A673 (cell line): Measurements from ENCODE around the gene RALGAPB. TPM values are rescaled to one million over a fixed set of nuclear protein-coding genes. Genes with fewer than 3 reads are reported as not detected.

Source experiments
- BruUV-seq: library from RNA; stranded (reverse); fragments of 400-500 nt; replicated peaks from 2 replicates; lab custom pipeline; 2021; lab: Mats Ljungman, UMichigan
- CTCF ChIA-PET: fragments of 300-600 bp; sonication (Branson Sonifier 250); formaldehyde crosslinking; loops from one replicate; lab custom pipeline; 2022; ENCODE audit warnings: antibody characterized with exemption; lab: Charles Lee
- POLR2A ChIA-PET: fragments of 300-600 bp; sonication (Branson Sonifier 250); formaldehyde crosslinking; loops from one replicate; lab custom pipeline; 2022; ENCODE audit warnings: antibody characterized with exemption; ENCODE audit not compliant: low non-redundant PET; lab: Charles Lee
- DNase-seq: peaks from one replicate; pipeline ENCODE4 v3.0.0-alpha.2; 2015; ENCODE audit warnings: low spot score
- H3K27ac ChIP-seq: fragments of 200-600 bp; sonication (generic); 2 replicates; pipeline ENCODE4 v1.5.1; 2016; ENCODE audit warnings: mixed run types, low read depth, mild to moderate bottlenecking, mixed read lengths, antibody characterized with exemption, low read length; ENCODE audit not compliant: poor library complexity, severe bottlenecking
- H3K27me3 ChIP-seq: fragments of 200-600 bp; sonication (generic); replicated peaks from 2 replicates; pipeline ENCODE4 v1.6.1; 2017; ENCODE audit warnings: mixed run types, low read depth, mild to moderate bottlenecking, mixed read lengths, antibody characterized with exemption, low read length; ENCODE audit not compliant: insufficient read depth, poor library complexity
- H3K36me3 ChIP-seq: fragments of 200-600 bp; sonication (generic); 2 replicates; pipeline ENCODE4 v1.6.1; 2016; ENCODE audit warnings: mixed run types, mild to moderate bottlenecking, mixed read lengths, antibody characterized with exemption, low read length; ENCODE audit not compliant: insufficient read depth, poor library complexity, severe bottlenecking
- H3K4me1 ChIP-seq: fragments of 200-600 bp; sonication (generic); 2 replicates; pipeline ENCODE4 v1.6.1; 2017; ENCODE audit warnings: mixed run types, mild to moderate bottlenecking, mixed read lengths, antibody characterized with exemption, low read length; ENCODE audit not compliant: insufficient read depth, poor library complexity, severe bottlenecking
- H3K4me3 ChIP-seq: fragments of 200-600 bp; sonication (generic); 2 replicates; pipeline ENCODE4 v1.5.1; 2016; ENCODE audit warnings: low read depth, mixed run types, mild to moderate bottlenecking, mixed read lengths, low read length; ENCODE audit not compliant: poor library complexity, severe bottlenecking
- H3K9me3 ChIP-seq: fragments of 200-600 bp; sonication (generic); 2 replicates; pipeline ENCODE4 v1.6.1; 2016; ENCODE audit warnings: mixed run types, low read depth, mild to moderate bottlenecking, mixed read lengths, antibody characterized with exemption, low read length; ENCODE audit not compliant: poor library complexity, severe bottlenecking
- EZH2 ChIP-seq: fragments of 200-600 bp; sonication (generic); IDR thresholded peaks from 2 replicates; pipeline ENCODE4 v1.6.1; 2017; ENCODE audit warnings: borderline replicate concordance, low read depth, mild to moderate bottlenecking, mixed read lengths, antibody characterized with exemption, low read length; ENCODE audit not compliant: poor library complexity, severe bottlenecking
- intact Hi-C: fragments of 100-400 bp; cut with micrococcal nuclease; formaldehyde crosslinking; loops from one replicate; pipeline ENCODE4 v1.10.0; 2022; ENCODE audit not compliant: unreplicated experiment
- total RNA-seq: library from RNA; stranded (reverse); gene quantifications from 2 replicates; pipeline ENCODE4 v1.2.3, GENCODE V29; 2021
- TF ChIP-seq, protein P1 (sequence below): fragments of 300-800, 200-600 bp; sonication (generic); conservative IDR thresholded peaks from 2 replicates; pipeline ENCODE4 v1.5.1; 2017; ENCODE audit warnings: low read depth, mild to moderate bottlenecking, antibody characterized with exemption, low read length, moderate library complexity, mixed read lengths

RALGAPB gene
- total RNA-seq, 1 experiment from 2014 or later = 34.4 TPM

GRCh38 chr20:38620441-38620840 is 147.8 kb downstream of the RALGAPB start:
- H3K4me3 ChIP-seq = no peak overlapping the region
- TF ChIP-seq EZH2 = no peak
- TF ChIP-seq, protein P1, sequence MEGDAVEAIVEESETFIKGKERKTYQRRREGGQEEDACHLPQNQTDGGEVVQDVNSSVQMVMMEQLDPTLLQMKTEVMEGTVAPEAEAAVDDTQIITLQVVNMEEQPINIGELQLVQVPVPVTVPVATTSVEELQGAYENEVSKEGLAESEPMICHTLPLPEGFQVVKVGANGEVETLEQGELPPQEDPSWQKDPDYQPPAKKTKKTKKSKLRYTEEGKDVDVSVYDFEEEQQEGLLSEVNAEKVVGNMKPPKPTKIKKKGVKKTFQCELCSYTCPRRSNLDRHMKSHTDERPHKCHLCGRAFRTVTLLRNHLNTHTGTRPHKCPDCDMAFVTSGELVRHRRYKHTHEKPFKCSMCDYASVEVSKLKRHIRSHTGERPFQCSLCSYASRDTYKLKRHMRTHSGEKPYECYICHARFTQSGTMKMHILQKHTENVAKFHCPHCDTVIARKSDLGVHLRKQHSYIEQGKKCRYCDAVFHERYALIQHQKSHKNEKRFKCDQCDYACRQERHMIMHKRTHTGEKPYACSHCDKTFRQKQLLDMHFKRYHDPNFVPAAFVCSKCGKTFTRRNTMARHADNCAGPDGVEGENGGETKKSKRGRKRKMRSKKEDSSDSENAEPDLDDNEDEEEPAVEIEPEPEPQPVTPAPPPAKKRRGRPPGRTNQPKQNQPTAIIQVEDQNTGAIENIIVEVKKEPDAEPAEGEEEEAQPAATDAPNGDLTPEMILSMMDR = no peak

DNA sequence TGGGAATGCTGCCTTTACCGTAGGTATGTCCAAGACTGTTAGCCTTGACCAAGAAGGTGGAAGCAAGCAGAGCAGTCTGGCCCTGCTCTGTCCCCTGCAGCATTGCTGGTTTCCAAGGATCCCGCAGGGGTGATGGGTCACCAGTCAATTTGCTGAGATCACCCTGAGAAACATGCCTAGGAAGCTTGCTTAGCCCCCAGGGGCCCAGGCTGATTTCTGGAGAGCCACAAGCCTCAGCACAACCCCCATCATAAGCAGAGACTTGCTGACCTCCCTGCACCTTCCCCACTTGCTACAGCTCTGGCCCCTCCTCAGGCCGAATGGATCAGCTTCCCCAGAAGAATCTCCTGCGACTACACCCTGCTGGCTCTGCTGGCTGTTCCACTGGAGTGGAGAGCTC is 150.4 kb downstream of the RALGAPB start:
- Histone ChIP-seq H3K27me3 (peaks cover 24% of the 10 kb centered on the region), H3K27ac (no peak overlapping the region), H3K4me1 (no peaks in the 10 kb centered on the region), H3K9me3 (no peaks in the 10 kb centered on the region), H3K4me3 (no peak overlapping the region), H3K36me3 (no peaks in the 10 kb centered on the region)
- ChIA-PET CTCF (no interaction called here), POLR2A (no interaction called here)
- no peak for DNase-seq
- BruUV-seq = no TSS peak
- intact Hi-C loops = no loop called here
- no peak for TF ChIP-seq EZH2
- TF ChIP-seq, protein P1 = no peak

More at GRCh38 chr20:38620441-38620840, 147.8 kb downstream of the RALGAPB start:
- DNase-seq = no peak
- Histone ChIP-seq H3K27me3 (peaks cover 24% of the 10 kb centered on the region), H3K4me1 (no peaks in the 10 kb centered on the region), H3K27ac (no peak overlapping the region), H3K36me3 (no peaks in the 10 kb centered on the region), H3K9me3 (no peaks in the 10 kb centered on the region)
- intact Hi-C loops = no loop called here
- ChIA-PET CTCF (no interaction called here), POLR2A (no interaction called here)
- BruUV-seq = no TSS peak

GRCh38 chr20:38624084-38624483 is 151.4 kb downstream of the RALGAPB start:
- Histone ChIP-seq H3K27ac (no peak overlapping the region), H3K27me3 (peaks cover 24% of the 10 kb centered on the region), H3K36me3 (no peaks in the 10 kb centered on the region), H3K9me3 (no peaks in the 10 kb centered on the region), H3K4me3 (no peak overlapping the region), H3K4me1 (no peaks in the 10 kb centered on the region)
- TF ChIP-seq, protein P1 = no peak
- no peak for TF ChIP-seq EZH2
- BruUV-seq = no TSS peak
- DNase-seq = no peak
- intact Hi-C loops = no loop called here
- CTCF ChIA-PET = no interaction called here
- POLR2A ChIA-PET = no interaction called here
